Lower lobe of right lung (tissue), 2 donors: ENCODE measurements around the gene NCBP3. TPM values are rescaled to one million over a fixed set of nuclear protein-coding genes. Genes with fewer than 3 reads are reported as not detected.

Experiments used
- ATAC-seq, 2 donors: fragments of 200-7000 bp; cut with Tn5 transposase; one replicate each; pipeline ENCODE4 v1.9.1; 2020 to 2022; ENCODE audit warnings: mild to moderate bottlenecking in 2 of 2, moderate library complexity in 2 of 2
- DNase-seq: peaks from one replicate; pipeline ENCODE4 v3.0.0-alpha.2; 2020
- H3K27ac ChIP-seq: fragments of 200-600 bp; one replicate; pipeline ENCODE4 v1.8.0; 2022
- H3K27me3 ChIP-seq: fragments of 200-600 bp; one replicate; pipeline ENCODE4 v1.8.0; 2022; ENCODE audit warnings: low read depth
- H3K36me3 ChIP-seq: fragments of 200-600 bp; one replicate; pipeline ENCODE4 v1.8.0; 2022; ENCODE audit warnings: mild to moderate bottlenecking
- H3K4me1 ChIP-seq: fragments of 200-600 bp; one replicate; pipeline ENCODE4 v1.8.0; 2022
- H3K4me3 ChIP-seq: fragments of 200-600 bp; one replicate; pipeline ENCODE4 v1.8.0; 2022; ENCODE audit warnings: mild to moderate bottlenecking
- H3K9me3 ChIP-seq: fragments of 200-600 bp; one replicate; pipeline ENCODE4 v1.8.0; 2022
- intact Hi-C: fragments of 100-400 bp; cut with DNase I; formaldehyde crosslinking; loops from one replicate; pipeline ENCODE4 v1.11.0; 2022
- total RNA-seq: library from RNA; stranded (reverse); fragmentation: NEBNext Ultra II Directional; extraction: Animal tissue kit (Norgen Biotek cat#: 25700); gene quantifications from one replicate; pipeline ENCODE4 v1.2.1, GENCODE V29; 2021
- TF ChIP-seq, protein P1 (sequence below): fragments of 200-600 bp; IDR thresholded peaks from one replicate; pipeline ENCODE4 v1.8.0; 2022; ENCODE audit warnings: antibody characterized with exemption, mild to moderate bottlenecking
- donor health status: DM: no; HTN: yes; CAD: no; lungs with severe emphysema.

NCBP3 gene
- total RNA-seq, 1 donor from 2014 or later, result 40.3 TPM

DNA sequence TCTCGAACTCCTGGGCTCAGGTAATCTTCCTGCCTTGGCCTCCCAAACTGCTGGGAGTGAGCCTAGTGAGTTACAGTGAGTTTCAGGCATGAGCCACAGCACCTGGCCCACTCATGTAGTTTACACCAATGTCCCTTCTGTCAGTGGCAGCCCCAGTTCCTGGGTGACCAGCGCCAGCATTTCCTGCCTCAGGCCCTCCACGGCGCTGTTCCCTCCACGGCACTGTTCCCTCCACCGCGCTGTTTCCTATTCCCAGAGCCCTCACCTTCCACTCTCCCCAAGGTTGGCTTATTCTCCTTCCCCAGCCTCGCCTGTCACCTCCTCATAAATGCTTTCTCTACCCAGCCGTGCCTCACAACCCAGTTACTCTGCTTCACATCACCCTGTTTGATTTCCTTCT lies 77.7 kb downstream of the NCBP3 start:
- no peak overlapping the region for H3K4me3 ChIP-seq
- H3K27me3 ChIP-seq, result no peaks in the 10 kb centered on the region
- intact Hi-C loops, result no loop called here
- no peak for ATAC-seq
- H3K27ac ChIP-seq, result no peak overlapping the region
- H3K36me3 ChIP-seq, result no peaks in the 10 kb centered on the region
- TF ChIP-seq, protein P1, sequence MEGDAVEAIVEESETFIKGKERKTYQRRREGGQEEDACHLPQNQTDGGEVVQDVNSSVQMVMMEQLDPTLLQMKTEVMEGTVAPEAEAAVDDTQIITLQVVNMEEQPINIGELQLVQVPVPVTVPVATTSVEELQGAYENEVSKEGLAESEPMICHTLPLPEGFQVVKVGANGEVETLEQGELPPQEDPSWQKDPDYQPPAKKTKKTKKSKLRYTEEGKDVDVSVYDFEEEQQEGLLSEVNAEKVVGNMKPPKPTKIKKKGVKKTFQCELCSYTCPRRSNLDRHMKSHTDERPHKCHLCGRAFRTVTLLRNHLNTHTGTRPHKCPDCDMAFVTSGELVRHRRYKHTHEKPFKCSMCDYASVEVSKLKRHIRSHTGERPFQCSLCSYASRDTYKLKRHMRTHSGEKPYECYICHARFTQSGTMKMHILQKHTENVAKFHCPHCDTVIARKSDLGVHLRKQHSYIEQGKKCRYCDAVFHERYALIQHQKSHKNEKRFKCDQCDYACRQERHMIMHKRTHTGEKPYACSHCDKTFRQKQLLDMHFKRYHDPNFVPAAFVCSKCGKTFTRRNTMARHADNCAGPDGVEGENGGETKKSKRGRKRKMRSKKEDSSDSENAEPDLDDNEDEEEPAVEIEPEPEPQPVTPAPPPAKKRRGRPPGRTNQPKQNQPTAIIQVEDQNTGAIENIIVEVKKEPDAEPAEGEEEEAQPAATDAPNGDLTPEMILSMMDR, result no peak
- H3K9me3 ChIP-seq, result no peaks in the 10 kb centered on the region
- no peak for DNase-seq
- H3K4me1 ChIP-seq, result no peaks in the 10 kb centered on the region

DNA sequence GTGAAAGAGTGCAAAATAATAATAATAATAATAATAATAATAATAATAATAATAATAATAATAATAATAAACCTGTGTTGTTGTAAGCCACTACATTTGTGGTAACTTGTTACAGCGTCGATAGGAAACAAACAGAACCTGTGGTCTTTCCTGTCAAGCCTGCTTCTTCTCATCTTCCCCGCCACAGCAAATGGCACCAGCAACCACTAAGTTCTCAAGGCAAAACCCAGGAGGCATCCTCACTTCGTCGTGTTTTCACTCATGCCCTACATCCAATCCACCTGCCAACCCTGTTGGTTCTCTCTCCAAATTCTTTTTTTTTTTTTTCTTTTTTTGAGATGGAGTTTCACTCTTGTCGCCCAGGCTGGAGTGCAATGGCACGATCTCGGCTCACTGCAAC lies 79.3 kb downstream of the NCBP3 start:
- Histone ChIP-seq H3K27me3 (no peaks in the 10 kb centered on the region), H3K36me3 (no peaks in the 10 kb centered on the region), H3K27ac (no peak overlapping the region), H3K4me3 (no peak overlapping the region), H3K9me3 (no peaks in the 10 kb centered on the region), H3K4me1 (no peaks in the 10 kb centered on the region)
- TF ChIP-seq, protein P1, result no peak
- DNase-seq (no peak), ATAC-seq (no peak)
- intact Hi-C loops, result no loop called here

DNA sequence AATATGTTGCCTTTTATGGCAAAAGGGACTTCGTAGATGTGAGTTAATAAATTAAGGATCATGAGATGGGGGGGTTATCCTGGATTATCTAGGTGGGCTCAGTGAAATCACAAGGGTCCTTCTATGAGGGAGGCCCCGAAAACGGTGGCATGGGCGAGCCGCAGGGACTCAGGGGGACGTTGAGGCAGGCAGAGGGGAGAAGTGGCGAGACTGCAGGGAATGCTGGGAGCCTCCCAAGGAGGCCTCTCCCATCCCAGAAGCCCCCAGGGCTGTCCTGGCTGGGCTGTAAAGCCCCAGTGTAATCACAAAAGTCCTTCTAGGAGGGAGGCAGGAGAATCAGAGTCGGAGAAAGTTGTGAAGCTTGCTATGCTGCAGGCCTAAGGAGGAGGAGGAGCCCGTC lies 80.1 kb downstream of the NCBP3 start:
- no peak for DNase-seq
- H3K4me1 ChIP-seq, result no peaks in the 10 kb centered on the region
- intact Hi-C loops, result no loop called here
- H3K4me3 ChIP-seq, result no peak overlapping the region
- H3K27me3 ChIP-seq, result no peaks in the 10 kb centered on the region
- no peak for ATAC-seq
- peak overlapping the region; percentile 53 for H3K27ac ChIP-seq
- H3K36me3 ChIP-seq, result no peaks in the 10 kb centered on the region
- no peaks in the 10 kb centered on the region for H3K9me3 ChIP-seq
- TF ChIP-seq, protein P1, result no peak

- Histone ChIP-seq H3K27me3 (no peaks in the 10 kb centered on the region), H3K4me3 (peak overlapping the region; percentile 14), H3K9me3 (peaks cover 4% of the 10 kb centered on the region), H3K4me1 (no peaks in the 10 kb centered on the region), H3K36me3 (no peaks in the 10 kb centered on the region), H3K27ac (peak overlapping the region; percentile 41)
- ATAC-seq (no peak), DNase-seq (no peak)
- intact Hi-C loops, result no loop called here
- TF ChIP-seq, protein P1, result no peak
These were observed 82.3 kb downstream of the NCBP3 start for GRCh38 chr17:3763777-3764170.

DNA sequence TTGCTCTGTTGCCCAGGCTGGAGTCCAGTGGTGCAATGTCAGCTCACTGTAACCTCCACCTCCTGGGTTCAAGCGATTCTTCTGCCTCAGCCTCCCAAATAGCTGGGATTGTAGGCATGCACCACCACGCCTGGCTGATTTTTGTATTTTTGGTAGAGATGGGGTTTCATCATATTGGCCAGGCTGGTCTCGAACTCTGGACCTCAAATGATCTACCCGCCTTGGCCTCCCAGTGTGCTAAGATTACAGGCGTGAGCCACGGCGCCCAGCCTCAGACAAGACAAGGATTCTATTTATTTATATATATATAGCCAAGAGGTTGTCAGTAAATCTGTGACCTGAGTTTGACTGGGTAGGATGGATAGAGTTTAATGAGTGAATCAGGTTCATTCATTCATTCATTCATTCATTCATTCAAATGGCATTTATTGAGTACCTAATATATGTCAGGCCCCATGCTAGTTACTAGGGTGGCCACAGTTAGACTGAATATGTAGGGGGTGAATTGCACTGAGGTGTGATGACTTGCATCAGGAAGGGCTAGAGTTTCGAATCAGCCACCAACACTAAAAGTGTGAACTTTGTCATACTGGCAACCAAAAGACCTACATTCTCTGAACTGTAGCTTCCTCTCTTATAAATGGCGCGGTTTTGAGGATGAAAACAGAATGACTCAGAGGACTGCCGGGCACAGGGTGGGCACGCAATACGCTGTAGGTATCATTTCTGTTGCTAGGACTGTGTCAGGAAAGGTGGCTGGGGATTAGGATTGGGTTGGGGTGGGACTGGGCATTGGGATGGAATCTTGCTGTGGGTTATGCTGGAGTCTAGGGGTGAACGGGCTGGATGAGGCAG lies 82.9 kb downstream of the NCBP3 start:
- intact Hi-C loops, result no loop called here
- Histone ChIP-seq H3K36me3 (no peaks in the 10 kb centered on the region), H3K27ac (peak overlapping the region; percentile 41), H3K4me1 (no peaks in the 10 kb centered on the region), H3K27me3 (no peaks in the 10 kb centered on the region), H3K9me3 (peaks cover 4% of the 10 kb centered on the region), H3K4me3 (no peak overlapping the region)
- ATAC-seq, result peak; percentile 11 to 49
- TF ChIP-seq, protein P1, result no peak
- DNase-seq, result no peak
